Common myeloid progenitor, CD34-positive (primary cell): ENCODE data around the gene GPR42.

Experiments
- CTCF ChIA-PET: fragments of 350-600 bp; sonication (Branson Sonifier 250); formaldehyde crosslinking; loops from one replicate; lab custom pipeline; 2021; ENCODE audit warnings: antibody characterized with exemption; lab: Charles Lee
- POLR2A ChIA-PET: fragments of 350-600 bp; sonication (Branson Sonifier 250); formaldehyde crosslinking; loops from one replicate; lab custom pipeline; 2021; ENCODE audit warnings: antibody characterized with exemption; lab: Charles Lee
- DNase-seq, 3 donors: peaks; one replicate each; pipeline versions ENCODE4 v3.0.0 to v3.0.0-alpha.2; 2013
- H3K27ac ChIP-seq, 2 experiments: 1 replicate in 1 of 2; 2 replicates in 1 of 2; pipeline ENCODE4 v1.7.0; 2013; ENCODE audit warnings: inconsistent platforms in 2 of 2, low read length in 2 of 2, mild to moderate bottlenecking in 2 of 2, low read depth in 1 of 2, moderate library complexity in 1 of 2; ENCODE audit not compliant: severe bottlenecking in 2 of 2, insufficient read depth in 1 of 2, poor library complexity in 1 of 2
- H3K27me3 ChIP-seq, 5 experiments: replicated peaks in 2 of 5; 1 replicate in 3 of 5; 2 replicates in 2 of 5; pipeline versions ENCODE4 v1.6.1 to v1.7.0; 2013; ENCODE audit warnings: low read length in 4 of 5, mild to moderate bottlenecking in 2 of 5, moderate library complexity in 2 of 5, inconsistent platforms in 1 of 5; ENCODE audit not compliant: insufficient read depth in 5 of 5, control insufficient read depth in 4 of 5
- H3K36me3 ChIP-seq, 4 experiments: 1 replicate in 2 of 4; 2 replicates in 2 of 4; pipeline versions ENCODE4 v1.6.1 to v1.7.0; 2013; ENCODE audit warnings: low read length in 3 of 4, control low read depth in 1 of 4, mild to moderate bottlenecking in 1 of 4; ENCODE audit not compliant: control insufficient read depth in 4 of 4, insufficient read depth in 4 of 4
- H3K4me1 ChIP-seq, 4 experiments: 1 replicate in 3 of 4; 2 replicates in 1 of 4; pipeline versions ENCODE4 v1.6.1 to v1.7.1; 2013; ENCODE audit warnings: low read length in 3 of 4, mild to moderate bottlenecking in 3 of 4, control low read depth in 1 of 4, inconsistent platforms in 1 of 4, moderate library complexity in 1 of 4; ENCODE audit not compliant: control insufficient read depth in 4 of 4, insufficient read depth in 4 of 4; ENCODE audit errors: control extremely low read depth in 1 of 4
- H3K4me3 ChIP-seq, 7 experiments: 1 replicate in 4 of 7; 2 replicates in 3 of 7; pipeline versions ENCODE4 v1.5.1 to v1.7.0; 2013; ENCODE audit warnings: mild to moderate bottlenecking in 7 of 7, low read length in 6 of 7, moderate library complexity in 6 of 7, inconsistent platforms in 2 of 7, low read depth in 2 of 7, control low read depth in 1 of 7; ENCODE audit not compliant: insufficient read depth in 4 of 7, control insufficient read depth in 1 of 7; ENCODE audit errors: extremely low read depth in 1 of 7
- H3K9me3 ChIP-seq, 5 experiments: 1 replicate in 4 of 5; 2 replicates in 1 of 5; pipeline versions ENCODE4 v1.6.1 to v1.7.1; 2013; ENCODE audit warnings: low read length in 4 of 5, mild to moderate bottlenecking in 2 of 5, inconsistent platforms in 1 of 5, low read depth in 1 of 5, moderate library complexity in 1 of 5; ENCODE audit not compliant: control insufficient read depth in 4 of 5, insufficient read depth in 2 of 5; ENCODE audit errors: control extremely low read depth in 1 of 5
- WGBS: methylation state at CpG from one replicate; pipeline ENCODE4 v1.1.5; 2013; ENCODE audit not compliant: insufficient coverage; 5-methylcytosine and 5-hydroxymethylcytosine counted together

GPR42 gene

DNA sequence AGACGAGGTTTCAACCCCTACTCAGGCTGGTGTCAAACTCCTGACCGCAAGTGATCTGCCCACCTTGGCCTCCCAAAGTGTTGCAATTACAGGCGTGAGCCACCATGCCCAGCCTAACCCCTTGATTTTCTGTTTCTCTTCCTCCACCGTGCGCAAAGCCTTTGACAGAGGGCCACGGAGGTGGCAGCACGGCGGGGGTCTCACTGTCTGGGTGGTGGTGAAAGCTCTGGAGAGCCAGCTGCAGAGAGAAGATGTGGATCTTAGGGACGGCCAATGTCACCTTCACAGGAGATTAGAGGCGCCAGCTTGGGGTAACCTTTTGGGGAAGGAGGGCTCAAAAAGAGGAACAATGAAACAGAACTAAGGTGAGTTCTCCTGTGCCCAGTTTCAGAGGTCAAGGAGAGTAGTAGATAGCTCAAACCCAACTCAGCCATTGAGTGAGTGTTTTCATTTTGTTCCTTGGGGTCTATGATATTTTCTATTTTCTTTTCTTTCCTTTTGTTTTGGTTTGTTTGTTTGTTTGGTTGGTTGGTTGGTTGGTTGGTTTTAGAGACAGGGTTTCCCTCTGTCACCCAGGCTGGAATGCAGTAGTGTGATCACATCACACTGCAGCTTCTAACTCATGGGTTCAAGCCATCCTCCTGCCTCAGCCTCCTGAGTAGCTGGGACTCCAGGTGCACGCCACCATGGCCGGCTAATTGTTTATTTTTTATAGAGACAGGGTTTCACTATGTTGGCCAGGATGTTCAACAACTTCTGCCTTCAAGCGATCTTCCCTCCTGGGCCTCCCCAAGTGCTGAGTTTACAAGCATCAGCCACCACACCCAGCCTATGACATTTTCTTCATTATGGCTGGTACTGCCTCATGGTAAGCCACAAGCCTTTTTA lies 37.7 kb downstream of the GPR42 start:
- H3K4me1 ChIP-seq: no peaks in the 10 kb centered on the region
- ChIA-PET CTCF (interaction anchor here (0.8 kb wide), 1 partner anchor 9 kb away, joined by 4 read pairs; no protein-coding TSS in a partner anchor), POLR2A (no interaction called here)
- H3K9me3 ChIP-seq: no peaks in the 10 kb centered on the region
- H3K27ac ChIP-seq: no peak overlapping the region
- peaks cover 0 to 2% (median 0%) of the 10 kb centered on the region in 5 experiments for H3K27me3 ChIP-seq
- H3K36me3 ChIP-seq: no peaks in the 10 kb centered on the region
- H3K4me3 ChIP-seq: no peak overlapping the region
- 86% methylated on average over 6 of the region's 13 CpGs for WGBS
- DNase-seq: no peak

DNA sequence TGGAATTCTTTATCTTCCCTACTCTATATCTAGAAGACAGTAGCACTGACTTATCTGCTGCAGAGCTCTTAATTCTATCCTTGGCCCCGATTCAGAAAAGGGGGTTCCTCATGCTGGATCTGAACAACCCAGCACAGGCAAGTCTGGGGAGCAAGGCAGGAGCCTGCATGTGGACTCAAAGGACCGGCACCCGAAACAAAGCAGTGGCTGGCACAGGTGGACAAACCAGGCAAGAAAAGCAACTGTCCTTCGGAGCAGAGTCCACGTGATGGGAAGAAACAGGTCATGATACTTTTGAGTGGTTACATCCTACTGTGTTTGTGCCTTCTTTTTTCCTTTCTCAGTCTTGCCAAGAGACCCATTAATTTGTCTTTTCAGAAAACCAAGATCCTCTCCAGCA lies 38.3 kb downstream of the GPR42 start:
- H3K9me3 ChIP-seq: no peaks in the 10 kb centered on the region
- POLR2A ChIA-PET: no interaction called here
- no peaks in the 10 kb centered on the region for H3K4me1 ChIP-seq
- H3K27me3 ChIP-seq: peaks cover 0 to 2% (median 0%) of the 10 kb centered on the region in 5 experiments
- no peak overlapping the region for H3K27ac ChIP-seq
- no peak for DNase-seq
- no peaks in the 10 kb centered on the region for H3K36me3 ChIP-seq
- no peak overlapping the region for H3K4me3 ChIP-seq
- WGBS: 86% methylated on average over 5 of the region's 5 CpGs
- CTCF ChIA-PET: interaction anchor here (0.8 kb wide), 1 partner anchor 9 kb away, joined by 4 read pairs; no protein-coding TSS in a partner anchor

DNA sequence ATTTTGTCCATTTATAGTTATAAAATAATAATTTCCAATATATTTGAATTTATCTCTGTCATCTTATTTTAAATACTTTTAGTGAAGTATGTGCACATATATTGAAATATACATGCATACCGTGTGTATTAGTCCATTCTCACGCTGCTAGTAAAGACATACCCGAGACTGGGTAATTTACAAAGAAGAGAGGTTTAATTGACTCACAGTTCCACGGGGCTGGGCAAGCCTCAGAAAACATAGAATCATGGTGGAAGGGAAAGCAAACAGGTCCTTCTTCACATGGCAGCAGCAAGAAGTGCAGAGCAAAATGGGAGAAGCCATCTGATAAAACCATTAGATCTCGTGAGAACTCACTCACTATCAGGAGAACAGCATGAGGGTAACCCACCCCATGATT lies 39.6 kb downstream of the GPR42 start:
- no peaks in the 10 kb centered on the region for H3K36me3 ChIP-seq
- WGBS: 100% methylated on average over 4 of the region's 5 CpGs

GRCh38 chr19:35414442-35414841 lies 43.6 kb downstream of the GPR42 start:
- CTCF ChIA-PET: no interaction called here
- H3K9me3 ChIP-seq: no peaks in the 10 kb centered on the region
- WGBS: 100% methylated on average over 3 of the region's 3 CpGs

More for the DNA sequence above, 39.6 kb downstream of the GPR42 start:
- H3K4me3 ChIP-seq: no peak overlapping the region
- no peak for DNase-seq
- no peaks in the 10 kb centered on the region for H3K9me3 ChIP-seq
- H3K4me1 ChIP-seq: no peaks in the 10 kb centered on the region
- no peak overlapping the region for H3K27ac ChIP-seq
- POLR2A ChIA-PET: no interaction called here
- H3K27me3 ChIP-seq: peaks cover 0 to 2% (median 0%) of the 10 kb centered on the region in 5 experiments
- CTCF ChIA-PET: no interaction called here

GRCh38 chr19:35416331-35416730 lies 45.5 kb downstream of the GPR42 start:
- CTCF ChIA-PET: interaction anchor here (1.0 to 1.5 kb wide), 4 partner anchors 16 to 71 kb away, joined by 3 read pairs; no protein-coding TSS in a partner anchor

More at GRCh38 chr19:35414442-35414841, 43.6 kb downstream of the GPR42 start:
- H3K27ac ChIP-seq: no peak overlapping the region
- DNase-seq: no peak
- no peaks in the 10 kb centered on the region for H3K36me3 ChIP-seq
- H3K4me3 ChIP-seq: no peak overlapping the region
- POLR2A ChIA-PET: no interaction called here
- H3K4me1 ChIP-seq: no peaks in the 10 kb centered on the region
- H3K27me3 ChIP-seq: peaks cover 0 to 14% (median 0%) of the 10 kb centered on the region in 5 experiments

DNA sequence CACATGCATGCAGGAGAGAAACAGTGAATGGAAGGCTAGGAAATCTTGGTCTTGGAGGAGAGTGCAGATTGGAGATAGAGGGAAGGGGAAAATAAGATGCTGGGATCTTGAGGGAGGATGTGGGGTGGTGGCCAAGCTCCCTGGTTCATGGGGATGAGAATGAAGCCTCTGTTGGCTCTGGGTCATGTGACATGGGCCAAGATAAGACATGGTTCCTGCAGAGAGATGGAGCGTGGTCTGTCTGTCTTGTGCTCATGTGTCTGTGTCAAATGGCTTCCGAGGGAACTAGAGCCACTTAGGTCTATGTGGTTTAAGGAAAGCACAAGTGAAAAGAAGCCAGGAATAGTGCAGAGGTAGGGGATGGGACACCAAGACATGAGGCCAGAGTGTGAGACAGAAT lies 46.4 kb downstream of the GPR42 start:
- Histone ChIP-seq H3K4me1 (peaks cover 0 to 5% (median 2%) of the 10 kb centered on the region in 4 experiments), H3K9me3 (no peaks in the 10 kb centered on the region), H3K36me3 (no peaks in the 10 kb centered on the region), H3K27ac (no peak overlapping the region), H3K27me3 (peaks cover 0 to 14% (median 0%) of the 10 kb centered on the region in 5 experiments), H3K4me3 (no peak overlapping the region)
- 100% methylated on average over 2 of the region's 2 CpGs for WGBS
- ChIA-PET CTCF (interaction anchor here (1.0 to 1.5 kb wide), 6 partner anchors 8 to 70 kb away, joined by 3 to 5 read pairs (median 4); no protein-coding TSS in a partner anchor), POLR2A (no interaction called here)
- no peak for DNase-seq

More at GRCh38 chr19:35416331-35416730, 45.5 kb downstream of the GPR42 start:
- no peak overlapping the region for H3K4me3 ChIP-seq
- no peak overlapping the region for H3K27ac ChIP-seq
- H3K27me3 ChIP-seq: peaks cover 0 to 14% (median 0%) of the 10 kb centered on the region in 5 experiments
- POLR2A ChIA-PET: no interaction called here
- no peaks in the 10 kb centered on the region for H3K9me3 ChIP-seq
- 85% methylated on average over 5 of the region's 7 CpGs for WGBS
- no peaks in the 10 kb centered on the region for H3K36me3 ChIP-seq
- no peak for DNase-seq
- peaks cover 0 to 5% (median 2%) of the 10 kb centered on the region in 4 experiments for H3K4me1 ChIP-seq
